Measurements from ENCODE around the gene KCTD1. TPM values are rescaled to one million over a fixed set of nuclear protein-coding genes. Genes with fewer than 3 reads are reported as not detected.

Gene KCTD1
- total and polyA plus RNA-seq, 2 of the 8 experiments (the other 6 are each of a cell fraction or from before 2014, with no cell fraction given), result 7.7 to 14.0 TPM

DNA sequence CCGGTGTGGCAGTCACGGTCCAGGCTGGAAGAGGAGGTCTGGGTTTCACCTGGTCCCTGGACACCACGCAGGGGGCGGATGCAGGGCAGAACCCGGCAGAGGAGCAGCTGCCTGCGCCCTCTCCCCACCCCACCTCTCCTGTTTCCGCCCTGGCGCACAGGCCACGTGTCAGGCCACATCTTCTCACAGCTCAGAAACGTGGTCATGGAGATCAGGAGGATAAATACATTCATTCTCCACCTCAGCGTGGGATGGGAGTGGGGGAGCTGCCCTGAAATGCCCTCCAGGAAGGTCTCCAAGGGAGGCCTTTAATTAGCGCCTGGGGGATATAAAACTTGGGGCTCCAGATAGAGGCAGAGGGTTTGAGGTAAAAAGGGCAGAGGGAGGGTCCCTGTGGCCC, 142.0 kb downstream of the KCTD1 start:
- POLR2A ChIA-PET (ENCODE audit: partially characterized antibody), result no interaction called here

More for the DNA sequence above, 142.0 kb downstream of the KCTD1 start:
- Histone ChIP-seq H3K4ac (replicated peaks; ENCODE audit: insufficient read length, low read depth, low read length) (no peak overlapping the region), H3K36me3 (ENCODE audit: control insufficient read depth in 2 of 4, insufficient read depth in 4 of 4, low read length in 3 of 4) (no peaks in the 10 kb centered on the region), H2BK20ac (ENCODE audit: low read length) (no peak overlapping the region), H4K8ac (ENCODE audit: extremely low read depth, insufficient read depth, low read length) (no peak overlapping the region), H3K79me1 (ENCODE audit: low read depth, low read length) (no peaks in the 10 kb centered on the region), H4K5ac (ENCODE audit: insufficient read length, low read depth, low read length) (no peak overlapping the region), H3K56ac (replicated peaks; ENCODE audit: insufficient read length, low read depth, low read length) (no peak overlapping the region), H3K27ac (ENCODE audit: low read depth, low read length) (no peak overlapping the region), H3K23ac (ENCODE audit: insufficient read length) (no peak overlapping the region), H4K20me1 (replicated peaks in 1 of 2; ENCODE audit: control insufficient read depth in 1 of 2, insufficient read depth in 2 of 2, low read length in 2 of 2) (no peaks in the 10 kb centered on the region), H3K4me1 (replicated peaks in 1 of 4; ENCODE audit: control insufficient read depth in 3 of 4, insufficient read depth in 4 of 4, low read length in 3 of 4) (peaks cover 0 to 4% (median 2%) of the 10 kb centered on the region in 4 experiments; a peak in 2 of 7 replicates), H2AFZ (ENCODE audit: low read length) (no peak overlapping the region), H4K91ac (replicated peaks; ENCODE audit: insufficient read length, low read length) (peak overlapping the region; percentile 12), H3K18ac (ENCODE audit: extremely low read depth, low read length) (no peak overlapping the region), H3K79me2 (ENCODE audit: control insufficient read depth in 1 of 2, insufficient read depth in 2 of 2, low read length in 2 of 2) (no peaks in the 10 kb centered on the region), H2BK5ac (ENCODE audit: low read depth, low read length) (no peak overlapping the region), H3K27me3 (replicated peaks in 1 of 4; ENCODE audit: control insufficient read depth in 3 of 4, extremely low read depth in 1 of 4, insufficient read depth in 3 of 4, low read length in 3 of 4) (no peaks in the 10 kb centered on the region), H3K4me2 (ENCODE audit: insufficient read depth in 1 of 2, low read depth in 2 of 2, low read length in 2 of 2) (no peak overlapping the region), H3K9ac (replicated peaks in 1 of 4; ENCODE audit: extremely low read depth in 1 of 4, low read depth in 3 of 4, low read length in 3 of 4) (no peak overlapping the region), H3K4me3 (ENCODE audit: extremely low read depth in 1 of 4, insufficient read depth in 2 of 4, low read depth in 3 of 4, low read length in 4 of 4) (no peak overlapping the region), H3K14ac (ENCODE audit: insufficient read length) (no peak overlapping the region), H3K9me3 (ENCODE audit: insufficient read depth in 2 of 2, low read depth in 1 of 2, low read length in 1 of 2) (no peaks in the 10 kb centered on the region), H2AK5ac (ENCODE audit: low read depth, low read length) (no peak overlapping the region), H2BK120ac (replicated peaks; ENCODE audit: low read depth, low read length) (no peak overlapping the region), H3K23me2 (ENCODE audit: low read depth, low read length) (no peaks in the 10 kb centered on the region), H2BK15ac (ENCODE audit: low read length) (no peak overlapping the region), H2BK12ac (ENCODE audit: low read depth, low read length) (0 out of 2 replicates have a peak overlapping the region, but pooled peaks have one; percentile 28)
- FAIRE-seq (no peak), DNase-seq (ENCODE audit: low read depth in 1 of 2, low spot score in 2 of 2) (no peak)
- CTCF ChIA-PET (ENCODE audit: partially characterized antibody), result interaction anchor here (0.6 to 3.7 kb wide), 8 partner anchors 10 to 228 kb away, joined by 3 to 26 read pairs (median 6); no protein-coding TSS in a partner anchor
- 94% methylated on average over 12 of the region's 12 CpGs; no CpG with 5 or more reads in 1 of the 2 experiments for WGBS, 2 experiments (ENCODE audit: extremely low coverage in 1 of 2, insufficient coverage in 1 of 2, insufficient read length in 1 of 2, insufficient replicate concordance in 2 of 2, low coverage in 1 of 2, low lambda C conversion rate in 2 of 2, missing lambda C conversion rate in 1 of 2)
- no peak for TF ChIP-seq FOSL1 (IDR thresholded peaks at IDR 0.05; ENCODE audit: insufficient read depth, low read depth, low read length)
- TF ChIP-seq RXRA (IDR thresholded peaks at IDR 0.05; ENCODE audit: insufficient read depth, low read depth, low read length), result no peak
- no peak for TF ChIP-seq TAF1 (IDR thresholded peaks at IDR 0.05; ENCODE audit: low read depth, low read length)
- TF ChIP-seq POLR2AphosphoS5 (IDR thresholded peaks at IDR 0.05; ENCODE audit: low read depth, low read length), result no peak
- TF ChIP-seq SIRT6 (IDR thresholded peaks at IDR 0.05; ENCODE audit: low read length), result no peak

Data from H1 (cell line).